Sigmoid colon (tissue), 7 donors: Measurements from ENCODE around the gene ZNF512B. TPM values are rescaled to one million over a fixed set of nuclear protein-coding genes. Genes with fewer than 3 reads are reported as not detected.

Experiments used
- DNase-seq: peaks from one replicate; pipeline ENCODE4 v3.0.0-alpha.2; 2019
- H3K27ac ChIP-seq, 4 donors: fragments of 200-600 bp; sonication (generic); one replicate each; pipeline ENCODE4 v1.5.1; 2016 to 2019; ENCODE audit warnings: mild to moderate bottlenecking in 1 of 4
- H3K27me3 ChIP-seq, 3 donors: fragments of 200-600 bp; sonication (generic); one replicate each; pipeline ENCODE4 v1.5.1; 2019; ENCODE audit warnings: mild to moderate bottlenecking in 1 of 3
- H3K36me3 ChIP-seq, 4 donors: fragments of 200-600 bp; sonication (generic); one replicate each; pipeline ENCODE4 v1.5.1; 2016 to 2019
- H3K4me1 ChIP-seq, 4 donors: fragments of 200-600 bp; sonication (generic); one replicate each; pipeline ENCODE4 v1.5.1; 2017 to 2019
- H3K4me3 ChIP-seq, 4 donors: fragments of 200-600 bp; sonication (generic); one replicate each; pipeline ENCODE4 v1.5.1; 2017 to 2019; ENCODE audit warnings: mild to moderate bottlenecking in 2 of 4, moderate library complexity in 1 of 4
- H3K9me3 ChIP-seq, 4 donors: fragments of 200-600 bp in 3 of 4; sonication (generic) in 3 of 4; one replicate each; pipeline versions ENCODE4 v1.5.1 to v1.6.1; 2013 to 2019
- EP300 ChIP-seq, 4 donors: sonication (generic); formaldehyde crosslinking; IDR thresholded peaks; one replicate each; pipeline ENCODE4 v1.6.1; 2017; ENCODE audit warnings: antibody characterized with exemption in 4 of 4
- POLR2A ChIP-seq, 2 donors: fragments of 450-650 bp; IDR thresholded peaks; one replicate each; pipeline ENCODE4 v1.6.1; 2016; ENCODE audit warnings: antibody characterized with exemption in 2 of 2, mild to moderate bottlenecking in 2 of 2, moderate library complexity in 2 of 2
- POLR2AphosphoS5 ChIP-seq, 4 donors: sonication (generic); formaldehyde crosslinking; IDR thresholded peaks; one replicate each; pipeline ENCODE4 v1.6.1; 2017; ENCODE audit warnings: antibody characterized with exemption in 4 of 4
- WGBS, 2 donors: extraction: QIAGEN DNeasy Blood & Tissue Kit; methylation state at CpG; one replicate each; pipeline ENCODE4 v1.1.7; 2013; 5-methylcytosine and 5-hydroxymethylcytosine counted together
- intact Hi-C: fragments of 100-400 bp; cut with DNase I; formaldehyde crosslinking; loops from one replicate; pipeline ENCODE4 v1.15.1; 2023
- polyA plus RNA-seq, 3 donors: library from polyadenylated mRNA; stranded (reverse); fragments of 200-250 nt; gene quantifications; one replicate each; pipeline ENCODE4 v1.2.3, GENCODE V29; 2013
- total RNA-seq, 4 donors: library from RNA; depleted of rRNA; stranded (reverse); fragments of >200 nt; gene quantifications; one replicate each; pipeline ENCODE4 v1.1.0, GENCODE V29; 2016
- TF ChIP-seq, protein P1 (sequence below), 4 experiments: fragments of 450-650 bp in 3 of 4; fragments of 200-600 bp in 1 of 4; IDR thresholded peaks; one replicate each; pipeline ENCODE4 v1.5.1; 2016 to 2019; ENCODE audit warnings: antibody characterized with exemption in 4 of 4, mild to moderate bottlenecking in 3 of 4, moderate library complexity in 2 of 4
- donor health status: healthy with polysubstance abuse.
- donor health status: Bipolar disorder and iron deficiency.
- donor health status: healthy.

The ZNF512B gene
- total and polyA plus RNA-seq, 7 donors, result 0.23 to 10.8 (median 5.5) TPM

DNA sequence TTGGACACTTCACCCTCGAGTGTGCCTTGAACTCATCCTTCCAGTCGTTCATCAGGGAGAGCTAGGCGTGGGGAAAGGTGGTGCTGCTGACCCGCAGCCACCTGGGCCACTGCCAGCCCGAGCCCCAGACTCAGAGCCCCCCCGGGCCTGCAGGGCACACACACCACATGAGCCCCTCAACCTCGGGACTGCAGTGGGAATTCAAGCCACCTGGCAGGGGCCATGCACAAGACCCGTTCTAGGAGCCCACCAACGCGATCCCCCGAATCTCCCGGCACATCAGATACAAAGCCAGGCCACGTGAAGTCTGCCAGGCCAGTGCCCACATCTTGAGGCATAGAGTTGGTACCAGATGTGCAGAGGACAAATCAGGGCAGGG is 2.8 kb downstream of the ZNF512B start:
- 93 to 95% methylated on average over 13 of the region's 13 CpGs for WGBS, 2 donors
- TF ChIP-seq POLR2A (IDR thresholded peaks at IDR 0.05) (no peak), POLR2AphosphoS5 (IDR thresholded peaks at IDR 0.05) (no peak), EP300 (IDR thresholded peaks at IDR 0.05) (no peak)
- TF ChIP-seq, protein P1, sequence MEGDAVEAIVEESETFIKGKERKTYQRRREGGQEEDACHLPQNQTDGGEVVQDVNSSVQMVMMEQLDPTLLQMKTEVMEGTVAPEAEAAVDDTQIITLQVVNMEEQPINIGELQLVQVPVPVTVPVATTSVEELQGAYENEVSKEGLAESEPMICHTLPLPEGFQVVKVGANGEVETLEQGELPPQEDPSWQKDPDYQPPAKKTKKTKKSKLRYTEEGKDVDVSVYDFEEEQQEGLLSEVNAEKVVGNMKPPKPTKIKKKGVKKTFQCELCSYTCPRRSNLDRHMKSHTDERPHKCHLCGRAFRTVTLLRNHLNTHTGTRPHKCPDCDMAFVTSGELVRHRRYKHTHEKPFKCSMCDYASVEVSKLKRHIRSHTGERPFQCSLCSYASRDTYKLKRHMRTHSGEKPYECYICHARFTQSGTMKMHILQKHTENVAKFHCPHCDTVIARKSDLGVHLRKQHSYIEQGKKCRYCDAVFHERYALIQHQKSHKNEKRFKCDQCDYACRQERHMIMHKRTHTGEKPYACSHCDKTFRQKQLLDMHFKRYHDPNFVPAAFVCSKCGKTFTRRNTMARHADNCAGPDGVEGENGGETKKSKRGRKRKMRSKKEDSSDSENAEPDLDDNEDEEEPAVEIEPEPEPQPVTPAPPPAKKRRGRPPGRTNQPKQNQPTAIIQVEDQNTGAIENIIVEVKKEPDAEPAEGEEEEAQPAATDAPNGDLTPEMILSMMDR (IDR thresholded peaks at IDR 0.05), result no peak
- no peaks in the 10 kb centered on the region for H3K9me3 ChIP-seq
- intact Hi-C loops, result no loop called here
- H3K4me1 ChIP-seq, result peaks cover 0 to 19% (median 17%) of the 10 kb centered on the region in 4 donors
- no peak overlapping the region for H3K27ac ChIP-seq
- peaks cover 0 to 41% (median 25%) of the 10 kb centered on the region in 4 donors for H3K36me3 ChIP-seq
- H3K4me3 ChIP-seq, result no peak overlapping the region
- DNase-seq, result peak; percentile 61
- no peaks in the 10 kb centered on the region for H3K27me3 ChIP-seq

DNA sequence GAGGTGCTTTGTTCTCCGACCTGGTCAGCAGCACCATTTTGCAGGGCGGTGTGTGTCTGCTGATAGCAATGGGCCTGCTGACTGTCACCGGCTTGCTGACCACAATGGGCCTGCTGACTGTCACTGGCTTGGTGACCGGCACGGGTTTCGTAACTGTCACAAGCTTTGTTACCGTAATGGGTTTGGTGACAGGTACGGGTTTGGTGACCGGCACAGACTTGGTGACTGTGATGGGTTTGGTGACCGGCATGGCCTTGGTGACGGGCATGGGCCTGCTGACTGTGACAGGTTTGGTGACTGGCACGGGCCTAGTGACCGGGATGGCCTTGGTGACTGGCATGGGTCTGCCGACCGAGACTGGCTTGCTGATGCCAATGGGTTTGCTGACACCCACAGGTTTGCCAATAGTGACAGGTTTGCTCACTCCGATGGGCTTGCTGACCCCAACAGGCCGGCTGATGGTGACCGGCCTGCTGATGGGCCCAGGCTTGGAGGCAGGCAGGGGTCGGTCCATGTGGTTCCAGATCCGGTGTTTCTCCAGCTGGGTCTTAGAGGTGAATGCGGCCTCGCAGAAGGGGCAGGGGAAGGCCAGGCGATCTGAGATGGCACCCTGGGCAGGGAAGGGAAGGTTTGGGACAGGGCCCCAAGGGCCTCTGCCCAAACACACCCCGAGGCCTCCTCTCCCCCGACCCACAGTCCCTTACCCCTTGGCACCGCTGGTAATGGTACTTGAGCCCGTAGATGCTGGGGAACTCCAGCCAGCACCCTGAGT is 3.4 kb downstream of the ZNF512B start:
- Histone ChIP-seq H3K27me3 (no peaks in the 10 kb centered on the region), H3K27ac (no peak overlapping the region), H3K4me1 (peaks cover 0 to 19% (median 17%) of the 10 kb centered on the region in 4 donors), H3K36me3 (peaks cover 0 to 47% (median 30%) of the 10 kb centered on the region in 4 donors), H3K4me3 (no peak overlapping the region), H3K9me3 (no peaks in the 10 kb centered on the region)
- DNase-seq, result peak; percentile 60
- WGBS, 2 donors, result 94 to 98% methylated on average over 27 of the region's 27 CpGs
- intact Hi-C loops, result no loop called here
- TF ChIP-seq POLR2A (IDR thresholded peaks at IDR 0.05) (no peak), POLR2AphosphoS5 (IDR thresholded peaks at IDR 0.05) (no peak), EP300 (IDR thresholded peaks at IDR 0.05) (no peak)
- TF ChIP-seq, protein P1 (IDR thresholded peaks at IDR 0.05), result no peak

DNA sequence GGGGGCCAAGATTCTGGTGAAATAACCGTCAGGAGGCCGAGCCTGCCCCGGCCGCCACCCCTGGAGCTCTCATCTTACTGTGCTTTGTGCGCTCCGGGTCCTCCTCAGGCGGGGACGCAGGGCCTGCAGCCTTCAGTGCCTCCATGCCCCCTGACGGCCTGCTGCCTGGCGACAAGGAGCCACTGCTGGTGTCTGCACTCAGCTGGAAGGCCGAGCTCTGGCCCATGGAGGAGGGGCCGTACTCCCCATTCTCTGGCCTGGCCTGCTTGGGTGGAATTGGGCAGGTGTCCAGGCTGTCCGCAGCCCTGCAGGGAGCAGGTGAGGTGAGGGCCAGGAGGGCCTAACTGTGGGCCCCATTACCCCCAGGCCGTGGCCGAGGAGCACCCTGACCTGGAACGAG is 5.3 kb downstream of the ZNF512B start:
- Histone ChIP-seq H3K27ac (no peak overlapping the region), H3K9me3 (no peaks in the 10 kb centered on the region), H3K27me3 (no peaks in the 10 kb centered on the region), H3K36me3 (peaks cover 0 to 59% (median 30%) of the 10 kb centered on the region in 4 donors), H3K4me3 (no peak overlapping the region), H3K4me1 (peaks cover 0 to 12% (median 11%) of the 10 kb centered on the region in 4 donors)
- intact Hi-C loops, result no loop called here
- DNase-seq, result peak; percentile 62
- TF ChIP-seq POLR2A (IDR thresholded peaks at IDR 0.05) (no peak), EP300 (IDR thresholded peaks at IDR 0.05) (no peak), POLR2AphosphoS5 (IDR thresholded peaks at IDR 0.05) (no peak)
- TF ChIP-seq, protein P1 (IDR thresholded peaks at IDR 0.05), result no peak
- 97% methylated on average over 16 of the region's 16 CpGs for WGBS, 2 donors

DNA sequence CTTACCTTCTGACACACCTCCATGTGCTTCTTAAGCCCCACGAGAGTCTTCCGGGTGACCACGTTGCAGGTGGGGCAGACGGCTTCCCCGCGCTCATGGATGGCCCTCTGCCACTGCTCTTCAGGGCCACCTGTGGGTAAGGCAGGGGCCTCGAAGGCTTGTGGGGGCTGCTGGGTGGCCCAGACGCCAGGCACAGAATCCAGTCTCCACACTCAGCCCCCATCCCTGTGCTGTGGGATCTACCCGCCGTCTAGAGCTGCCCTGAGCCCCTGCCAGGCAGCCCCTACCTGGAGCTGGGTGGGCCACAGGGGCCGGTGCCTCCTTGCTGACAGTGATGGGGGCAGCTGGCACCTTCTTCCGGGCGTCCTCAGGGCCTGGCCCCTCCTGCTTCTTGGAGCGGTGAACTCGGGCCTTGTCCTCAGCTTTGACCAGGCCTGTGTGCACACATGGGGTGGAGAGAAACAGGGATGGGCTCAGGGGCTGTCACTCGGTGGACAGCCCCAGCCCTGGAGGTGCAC is 5.9 kb downstream of the ZNF512B start:
- H3K27me3 ChIP-seq, result no peaks in the 10 kb centered on the region
- H3K4me1 ChIP-seq, result peaks cover 0 to 9% (median 7%) of the 10 kb centered on the region in 4 donors
- H3K36me3 ChIP-seq, result peaks cover 0 to 65% (median 30%) of the 10 kb centered on the region in 4 donors
- TF ChIP-seq POLR2AphosphoS5 (IDR thresholded peaks at IDR 0.05), result no peak
- TF ChIP-seq, protein P1 (IDR thresholded peaks at IDR 0.05), result no peak
- TF ChIP-seq POLR2A (IDR thresholded peaks at IDR 0.05), result no peak
- TF ChIP-seq EP300 (IDR thresholded peaks at IDR 0.05), result no peak
- no peaks in the 10 kb centered on the region for H3K9me3 ChIP-seq
- WGBS, 2 donors, result 94 to 95% methylated on average over 16 of the region's 16 CpGs
- peak; percentile 58 for DNase-seq
- H3K4me3 ChIP-seq, result no peak overlapping the region
- H3K27ac ChIP-seq, result no peak overlapping the region
- intact Hi-C loops, result no loop called here
